PC-3 (cell line): ENCODE results near the gene LINC01488.

Experiments
- CTCF ChIP-seq: fragments of 300-600 bp; sonication (generic); conservative IDR thresholded peaks from 2 replicates; pipeline ENCODE4 v1.5.1; 2017; ENCODE audit warnings: antibody characterized with exemption, low read depth, mild to moderate bottlenecking, low read length
- EZH2 ChIP-seq: fragments of 300-600 bp; sonication (generic); IDR thresholded peaks from one replicate; pipeline ENCODE4 v1.6.1; 2017; ENCODE audit warnings: antibody characterized with exemption, mild to moderate bottlenecking, low read length; ENCODE audit not compliant: unreplicated experiment

- no peak for TF ChIP-seq EZH2
- TF ChIP-seq CTCF = no peak
Measured at GRCh38 chr11:69487391-69487790, 5.9 kb downstream of the LINC01488 start.
